ENCODE measurements around the gene DHX9.

DHX9 gene

GRCh38 chr1:182811975-182812722 is 27.0 kb upstream of the DHX9 start:
- Histone ChIP-seq H3K27ac (no peak overlapping the region), H3K4me3 (no peak overlapping the region), H3K27me3 (no peaks in the 10 kb centered on the region), H3K36me3 (peaks cover 0 to 13% (median 6%) of the 10 kb centered on the region in 3 donors), H3K9me3 (no peaks in the 10 kb centered on the region), H3K4me1 (no peaks in the 10 kb centered on the region)
- no peak for TF ChIP-seq CTCF (IDR thresholded peaks at IDR 0.05)
- intact Hi-C loops (cut with DNase I; ENCODE audit: low total_unique reads) = no loop called here
- DNase-seq = no peak

- intact Hi-C loops (cut with DNase I; ENCODE audit: low total_unique reads) = no loop called here
- no peaks in the 10 kb centered on the region for H3K4me1 ChIP-seq
- no peaks in the 10 kb centered on the region for H3K9me3 ChIP-seq
- no peaks in the 10 kb centered on the region for H3K27me3 ChIP-seq
- H3K36me3 ChIP-seq = peaks cover 11 to 26% (median 23%) of the 10 kb centered on the region in 3 donors
- no peak for DNase-seq
- no peak overlapping the region for H3K4me3 ChIP-seq
- H3K27ac ChIP-seq = no peak overlapping the region
- TF ChIP-seq CTCF (IDR thresholded peaks at IDR 0.05) = no peak
Observed at GRCh38 chr1:182816863-182817262, 22.3 kb upstream of the DHX9 start.

- no peak overlapping the region for H3K4me3 ChIP-seq
- peaks cover 11 to 26% (median 23%) of the 10 kb centered on the region in 3 donors for H3K36me3 ChIP-seq
- H3K4me1 ChIP-seq = no peaks in the 10 kb centered on the region
- no peak overlapping the region for H3K27ac ChIP-seq
- TF ChIP-seq CTCF (IDR thresholded peaks at IDR 0.05) = no peak
- H3K27me3 ChIP-seq = no peaks in the 10 kb centered on the region
- H3K9me3 ChIP-seq = no peaks in the 10 kb centered on the region
- DNase-seq = no peak
- intact Hi-C loops (cut with DNase I; ENCODE audit: low total_unique reads) = no loop called here
Observed at GRCh38 chr1:182817802-182818201, 21.3 kb upstream of the DHX9 start.

GRCh38 chr1:182823220-182823619 is 15.9 kb upstream of the DHX9 start:
- Histone ChIP-seq H3K9me3 (no peaks in the 10 kb centered on the region), H3K27me3 (no peaks in the 10 kb centered on the region), H3K36me3 (peaks cover 1 to 8% (median 7%) of the 10 kb centered on the region in 3 donors), H3K4me3 (no peak overlapping the region), H3K4me1 (no peaks in the 10 kb centered on the region), H3K27ac (no peak overlapping the region)
- DNase-seq = no peak
- TF ChIP-seq CTCF (IDR thresholded peaks at IDR 0.05) = no peak
- intact Hi-C loops (cut with DNase I; ENCODE audit: low total_unique reads) = no loop called here

- Histone ChIP-seq H3K4me3 (no peak overlapping the region), H3K27ac (no peak overlapping the region), H3K9me3 (no peaks in the 10 kb centered on the region), H3K27me3 (no peaks in the 10 kb centered on the region), H3K4me1 (no peaks in the 10 kb centered on the region), H3K36me3 (no peaks in the 10 kb centered on the region)
- TF ChIP-seq CTCF (IDR thresholded peaks at IDR 0.05) = no peak
- intact Hi-C loops (cut with DNase I; ENCODE audit: low total_unique reads) = no loop called here
- no peak for DNase-seq
Observed at GRCh38 chr1:182826892-182827291, 12.3 kb upstream of the DHX9 start.

Measured in tibial artery (tissue), 4 donors.